Keratinocyte (primary cell): Measurements from ENCODE around the gene TNIK. TPM values are rescaled to one million over a fixed set of nuclear protein-coding genes. Genes with fewer than 3 reads are reported as not detected.

Source experiments
- DNase-seq: peaks from one replicate; pipeline ENCODE4 v3.0.0-alpha.2; 2011; ENCODE audit warnings: low read depth, missing footprints, low spot score
- FAIRE-seq: peaks from 2 replicates; lab custom pipeline; 2011; peaks lifted over from hg19 to GRCh38; lab: Jason Lieb, UNC
- H2AFZ ChIP-seq: 2 replicates; pipeline ENCODE4 v1.6.0; 2012; ENCODE audit warnings: low read length, control low read depth, inconsistent platforms; ENCODE audit not compliant: control insufficient read depth
- H3K27ac ChIP-seq: 2 replicates; pipeline ENCODE4 v1.5.1; 2011; ENCODE audit warnings: low read length; ENCODE audit not compliant: control insufficient read depth, insufficient read depth
- H3K27me3 ChIP-seq: 3 replicates; pipeline ENCODE4 v1.6.0; 2011; ENCODE audit warnings: low read length; ENCODE audit not compliant: control insufficient read depth, insufficient read depth; ENCODE audit errors: extremely low read depth
- H3K36me3 ChIP-seq, 2 experiments: 2 replicates in 1 of 2; 3 replicates in 1 of 2; pipeline ENCODE4 v1.5.1; 2011; ENCODE audit warnings: low read length in 2 of 2, mild to moderate bottlenecking in 1 of 2; ENCODE audit not compliant: control insufficient read depth in 2 of 2, insufficient read depth in 2 of 2; ENCODE audit errors: extremely low read depth in 1 of 2
- H3K4me1 ChIP-seq: 3 replicates; pipeline ENCODE4 v1.5.1; 2011; ENCODE audit warnings: low read length; ENCODE audit not compliant: control insufficient read depth, insufficient read depth; ENCODE audit errors: extremely low read depth
- H3K4me2 ChIP-seq: 3 replicates; pipeline ENCODE4 v1.6.0; 2011; ENCODE audit warnings: low read depth, low read length; ENCODE audit not compliant: control insufficient read depth, insufficient read depth; ENCODE audit errors: extremely low read depth
- H3K4me3 ChIP-seq, 3 experiments: fragments of 200-600 bp in 1 of 3; sonication (generic) in 1 of 3; 2 replicates in 2 of 3; 3 replicates in 1 of 3; pipeline ENCODE4 v1.5.1; 2011 to 2016; ENCODE audit warnings: low read length in 3 of 3, mild to moderate bottlenecking in 3 of 3, control low read depth in 2 of 3, inconsistent platforms in 1 of 3, low read depth in 1 of 3, mixed read lengths in 1 of 3, mixed run types in 1 of 3, moderate library complexity in 1 of 3; ENCODE audit not compliant: control insufficient read depth in 2 of 3, insufficient read depth in 2 of 3; ENCODE audit errors: extremely low read depth in 1 of 3
- H3K79me2 ChIP-seq: 2 replicates; pipeline ENCODE4 v1.6.0; 2012; ENCODE audit warnings: low read length; ENCODE audit not compliant: control insufficient read depth, insufficient read depth
- H3K9ac ChIP-seq: 3 replicates; pipeline ENCODE4 v1.6.0; 2011; ENCODE audit warnings: low read length; ENCODE audit not compliant: control insufficient read depth, insufficient read depth; ENCODE audit errors: extremely low read depth
- H3K9me1 ChIP-seq: 3 replicates; pipeline ENCODE4 v1.6.0; 2011; ENCODE audit warnings: low read length; ENCODE audit not compliant: control insufficient read depth, insufficient read depth; ENCODE audit errors: extremely low read depth
- H3K9me3 ChIP-seq: 2 replicates; pipeline ENCODE4 v1.5.1; 2012; ENCODE audit warnings: low read depth, low read length; ENCODE audit not compliant: control insufficient read depth
- H4K20me1 ChIP-seq: 3 replicates; pipeline ENCODE4 v1.6.0; 2011; ENCODE audit warnings: low read length; ENCODE audit not compliant: control insufficient read depth, insufficient read depth; ENCODE audit errors: extremely low read depth
- EZH2 ChIP-seq: IDR thresholded peaks from one replicate; pipeline ENCODE4 v1.6.1; 2012; ENCODE audit warnings: inconsistent platforms, mild to moderate bottlenecking, low read length, moderate library complexity
- dilution Hi-C: fragments of 300-500 bp; cut with MboI; formaldehyde crosslinking; loops from one replicate; pipeline ENCODE4 v1.7.0; 2020; ENCODE audit warnings: low sequenced_read_pairs; ENCODE audit not compliant: extremely low pct_ligation_motif_present
- polyA plus RNA-seq, 5 experiments: library from polyadenylated mRNA; depleted of rRNA in 3 of 5; stranded (reverse) in 3 of 5; stranded (forward) in 1 of 5; unstranded in 1 of 5; fragments of >200 nt; gene quantifications; 1 replicate in 1 of 5; 2 replicates in 3 of 5; 3 replicates in 1 of 5; pipeline versions ENCODE4 v1.2.1 to v1.2.3, GENCODE V29; 2011 to 2012; ENCODE audit warnings: missing spikeins in 2 of 5, low read depth in 1 of 5, low replicate concordance in 1 of 5
- TF ChIP-seq, protein P1 (sequence below), 3 experiments: IDR thresholded peaks in 1 of 3; conservative IDR thresholded peaks in 1 of 3; optimal IDR thresholded peaks in 1 of 3; 2 replicates in 2 of 3; 3 replicates in 1 of 3; pipeline versions ENCODE3 to v1.5.1; 2011; ENCODE audit warnings: low read length in 3 of 3, mild to moderate bottlenecking in 3 of 3, moderate library complexity in 2 of 3, control low read depth in 1 of 3, inconsistent platforms in 1 of 3; ENCODE audit not compliant: insufficient read depth in 2 of 3; ENCODE audit errors: extremely low read depth in 1 of 3

TNIK gene
- polyA plus RNA-seq, 1 donor (not counting 4 experiments of a cell fraction or from before 2014, with no cell fraction given) = 4.4 TPM

DNA sequence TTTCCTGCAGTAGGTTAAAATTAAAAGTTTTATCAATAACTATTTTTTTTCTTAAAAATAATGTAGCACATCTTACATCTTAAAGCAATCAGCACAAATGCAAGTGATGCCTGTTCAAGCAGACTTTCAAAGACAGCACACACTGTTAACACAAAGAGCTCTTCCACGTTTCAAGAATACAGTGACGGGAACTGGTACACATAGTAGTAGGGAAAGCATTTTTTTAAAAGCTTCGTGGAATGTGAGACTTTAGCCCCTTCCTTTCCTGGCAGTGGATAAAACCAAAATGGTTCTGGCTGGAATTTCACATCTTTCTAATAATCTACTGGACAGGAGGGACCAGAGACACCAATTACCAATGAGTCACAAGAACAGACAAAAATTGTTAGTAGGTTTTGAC lies 400.2 kb downstream of the TNIK start:
- Histone ChIP-seq H3K27ac (no peak overlapping the region), H3K9ac (no peak overlapping the region), H3K9me3 (no peaks in the 10 kb centered on the region), H2AFZ (no peak overlapping the region), H3K27me3 (no peaks in the 10 kb centered on the region), H3K79me2 (no peaks in the 10 kb centered on the region), H3K4me3 (no peak overlapping the region), H3K4me2 (no peak overlapping the region), H3K9me1 (no peaks in the 10 kb centered on the region), H3K36me3 (no peaks in the 10 kb centered on the region), H4K20me1 (no peaks in the 10 kb centered on the region), H3K4me1 (no peaks in the 10 kb centered on the region)
- dilution Hi-C loops = no loop called here
- no peak for FAIRE-seq
- DNase-seq = no peak
- no peak for TF ChIP-seq EZH2
- TF ChIP-seq, protein P1, sequence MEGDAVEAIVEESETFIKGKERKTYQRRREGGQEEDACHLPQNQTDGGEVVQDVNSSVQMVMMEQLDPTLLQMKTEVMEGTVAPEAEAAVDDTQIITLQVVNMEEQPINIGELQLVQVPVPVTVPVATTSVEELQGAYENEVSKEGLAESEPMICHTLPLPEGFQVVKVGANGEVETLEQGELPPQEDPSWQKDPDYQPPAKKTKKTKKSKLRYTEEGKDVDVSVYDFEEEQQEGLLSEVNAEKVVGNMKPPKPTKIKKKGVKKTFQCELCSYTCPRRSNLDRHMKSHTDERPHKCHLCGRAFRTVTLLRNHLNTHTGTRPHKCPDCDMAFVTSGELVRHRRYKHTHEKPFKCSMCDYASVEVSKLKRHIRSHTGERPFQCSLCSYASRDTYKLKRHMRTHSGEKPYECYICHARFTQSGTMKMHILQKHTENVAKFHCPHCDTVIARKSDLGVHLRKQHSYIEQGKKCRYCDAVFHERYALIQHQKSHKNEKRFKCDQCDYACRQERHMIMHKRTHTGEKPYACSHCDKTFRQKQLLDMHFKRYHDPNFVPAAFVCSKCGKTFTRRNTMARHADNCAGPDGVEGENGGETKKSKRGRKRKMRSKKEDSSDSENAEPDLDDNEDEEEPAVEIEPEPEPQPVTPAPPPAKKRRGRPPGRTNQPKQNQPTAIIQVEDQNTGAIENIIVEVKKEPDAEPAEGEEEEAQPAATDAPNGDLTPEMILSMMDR (optimal IDR thresholded peaks at IDR 0.05 in 1 of 3, IDR thresholded peaks at IDR 0.05 in 1 of 3, conservative IDR thresholded peaks at IDR 0.05 in 1 of 3; ENCODE audit: extremely low read depth in 1 of 3, insufficient read depth in 2 of 3, low read length in 3 of 3) = no peak

DNA sequence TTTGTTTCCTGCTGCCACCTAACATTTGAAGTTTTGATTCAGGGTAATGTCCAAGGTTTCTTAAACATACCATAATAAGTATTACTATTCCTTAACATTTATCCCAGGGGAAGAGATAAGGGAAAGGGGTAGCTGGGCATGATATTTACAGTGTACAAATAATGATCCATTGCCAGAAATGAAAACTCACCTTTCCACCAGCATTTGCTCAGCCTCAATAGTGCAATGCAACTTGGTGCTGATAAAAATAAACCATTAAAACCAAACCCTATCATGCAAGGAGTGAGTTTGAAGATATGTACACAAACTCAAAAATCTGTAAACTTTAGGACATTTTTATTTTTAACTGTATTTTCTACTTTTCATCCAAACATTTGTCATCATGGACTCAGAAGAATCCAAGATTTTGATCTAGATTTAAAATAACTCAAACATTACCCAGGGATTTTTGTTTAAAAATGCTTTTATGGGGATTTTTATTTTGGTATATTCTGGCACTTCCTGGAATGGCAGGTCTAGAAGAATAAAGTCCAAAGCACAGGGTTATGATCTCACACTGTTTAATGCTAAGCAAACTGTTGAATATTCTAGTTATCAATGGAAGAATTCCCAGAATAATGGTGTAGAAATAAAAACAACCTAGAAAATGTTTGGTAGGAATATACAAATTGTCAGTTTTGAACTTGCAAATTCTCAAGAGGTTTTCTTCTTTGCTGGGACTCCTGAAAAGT lies 401.2 kb downstream of the TNIK start:
- dilution Hi-C loops = no loop called here

More for the DNA sequence above, 401.2 kb downstream of the TNIK start:
- H3K27me3 ChIP-seq = no peaks in the 10 kb centered on the region
- TF ChIP-seq, protein P1 (optimal IDR thresholded peaks at IDR 0.05 in 1 of 3, IDR thresholded peaks at IDR 0.05 in 1 of 3, conservative IDR thresholded peaks at IDR 0.05 in 1 of 3; ENCODE audit: extremely low read depth in 1 of 3, insufficient read depth in 2 of 3, low read length in 3 of 3) = no peak
- TF ChIP-seq EZH2 = no peak
- FAIRE-seq (no peak), DNase-seq (no peak)
- H3K36me3 ChIP-seq = no peaks in the 10 kb centered on the region
- H3K79me2 ChIP-seq = no peaks in the 10 kb centered on the region
- H3K9me1 ChIP-seq = no peaks in the 10 kb centered on the region
- H4K20me1 ChIP-seq = no peaks in the 10 kb centered on the region
- H3K4me3 ChIP-seq = no peak overlapping the region
- no peaks in the 10 kb centered on the region for H3K4me1 ChIP-seq
- H3K9ac ChIP-seq = no peak overlapping the region
- no peak overlapping the region for H3K4me2 ChIP-seq
- no peaks in the 10 kb centered on the region for H3K9me3 ChIP-seq
- no peak overlapping the region for H3K27ac ChIP-seq
- H2AFZ ChIP-seq = no peak overlapping the region
